ENCODE data around the gene GRAMD2B.
"Not testable (repeated sequence)": the region's sequence is repeated elsewhere in the genome, so short reads cannot be mapped to it uniquely, and the experiment has no call there.

Gene GRAMD2B

GRCh38 chr5:126452477-126452876 lies 29.3 kb downstream of the GRAMD2B start:
- no peak for DNase-seq

- no peak for DNase-seq
Observed at GRCh38 chr5:126454081-126454480, 30.9 kb downstream of the GRAMD2B start.

- DNase-seq = no peak
Observed at GRCh38 chr5:126454535-126454934, 31.3 kb downstream of the GRAMD2B start.

GRCh38 chr5:126455264-126455663 lies 32.1 kb downstream of the GRAMD2B start:
- no peak for DNase-seq

GRCh38 chr5:126455728-126456127 lies 32.5 kb downstream of the GRAMD2B start:
- DNase-seq = no peak

- DNase-seq = no peak
Observed at GRCh38 chr5:126456217-126456820, 33.1 kb downstream of the GRAMD2B start.

GRCh38 chr5:126460459-126460858 lies 37.2 kb downstream of the GRAMD2B start:
- DNase-seq = no peak

- DNase-seq = no peak
Observed at GRCh38 chr5:126460977-126461376, 37.8 kb downstream of the GRAMD2B start.

GRCh38 chr5:126461838-126462237 lies 38.6 kb downstream of the GRAMD2B start:
- no peak for DNase-seq

- no peak for DNase-seq
Observed at GRCh38 chr5:126462239-126463014, 39.2 kb downstream of the GRAMD2B start.

GRCh38 chr5:126464016-126464415 lies 40.8 kb downstream of the GRAMD2B start:
- DNase-seq = no peak

- DNase-seq = no peak
Observed at GRCh38 chr5:126464959-126465358, 41.8 kb downstream of the GRAMD2B start.

GRCh38 chr5:126468091-126468490 lies 44.9 kb downstream of the GRAMD2B start:
- DNase-seq = no peak

- DNase-seq = no peak
Observed at GRCh38 chr5:126469536-126470316, 46.5 kb downstream of the GRAMD2B start.

- DNase-seq = not testable (repeated sequence)
Observed at GRCh38 chr5:126470529-126470928, 47.3 kb downstream of the GRAMD2B start.

- no peak for DNase-seq
Observed at GRCh38 chr5:126471247-126471646, 48.0 kb downstream of the GRAMD2B start.

GRCh38 chr5:126471875-126472537 lies 48.8 kb downstream of the GRAMD2B start:
- DNase-seq = no peak

- DNase-seq = no peak
Observed at GRCh38 chr5:126472538-126472889, 49.3 kb downstream of the GRAMD2B start.

GRCh38 chr5:126477294-126478117 lies 54.3 kb downstream of the GRAMD2B start:
- DNase-seq = no peak

GRCh38 chr5:126479810-126480209 lies 56.6 kb downstream of the GRAMD2B start:
- DNase-seq = no peak

GRCh38 chr5:126480824-126481223 lies 57.6 kb downstream of the GRAMD2B start:
- no peak for DNase-seq

- DNase-seq = no peak
Observed at GRCh38 chr5:126481243-126481642, 58.0 kb downstream of the GRAMD2B start.

Data from CD4-positive, alpha-beta T cell treated with Interleukin-1 beta for 1 hour (primary cell).